NCI-H2081 (cell line): ENCODE data around the gene SEC16A.

Experiments
- DNase-seq, 2 experiments: peaks; one replicate each; lab custom pipeline; 2025; lab: John Stamatoyannopoulos, UW

Gene SEC16A

GRCh38 chr9:136465500-136466154, 17.2 kb downstream of the SEC16A start:
- DNase-seq: no peak

- no peak for DNase-seq
These were observed 18.6 kb downstream of the SEC16A start for GRCh38 chr9:136464241-136464640.

- no peak for DNase-seq
These were observed 19.3 kb downstream of the SEC16A start for GRCh38 chr9:136463578-136463977.

- no peak for DNase-seq
These were observed 20.2 kb downstream of the SEC16A start for GRCh38 chr9:136462664-136463063.

GRCh38 chr9:136460772-136461325, 22.0 kb downstream of the SEC16A start:
- no peak for DNase-seq

- no peak for DNase-seq
These were observed 23.4 kb downstream of the SEC16A start for GRCh38 chr9:136459425-136459824.

- no peak for DNase-seq
These were observed 25.5 kb downstream of the SEC16A start for GRCh38 chr9:136457326-136457725.

GRCh38 chr9:136456258-136456657, 26.6 kb downstream of the SEC16A start:
- DNase-seq: no peak

- DNase-seq: no peak
These were observed 27.5 kb downstream of the SEC16A start for GRCh38 chr9:136455043-136456002.

GRCh38 chr9:136454026-136454796, 28.6 kb downstream of the SEC16A start:
- no peak for DNase-seq

GRCh38 chr9:136453326-136453725, 29.5 kb downstream of the SEC16A start:
- no peak for DNase-seq

- DNase-seq: no peak
These were observed 31.5 kb downstream of the SEC16A start for GRCh38 chr9:136451221-136451877.

- DNase-seq: no peak
These were observed 34.2 kb downstream of the SEC16A start for GRCh38 chr9:136448655-136449054.

GRCh38 chr9:136447173-136447778, 35.6 kb downstream of the SEC16A start:
- DNase-seq: no peak

GRCh38 chr9:136445799-136446198, 37.0 kb downstream of the SEC16A start:
- DNase-seq: no peak

- no peak for DNase-seq
These were observed 38.7 kb downstream of the SEC16A start for GRCh38 chr9:136444102-136444501.

GRCh38 chr9:136443687-136444086, 39.2 kb downstream of the SEC16A start:
- DNase-seq: no peak

- no peak for DNase-seq
These were observed 39.8 kb downstream of the SEC16A start for GRCh38 chr9:136443087-136443486.

- no peak for DNase-seq
These were observed 40.6 kb downstream of the SEC16A start for GRCh38 chr9:136442265-136442664.

GRCh38 chr9:136441681-136442245, 41.1 kb downstream of the SEC16A start:
- DNase-seq: no peak

- no peak for DNase-seq
These were observed 41.6 kb downstream of the SEC16A start for GRCh38 chr9:136441191-136441680.
